KMS-11 (cell line): Measurements from ENCODE around the gene SPEF2.

Experiments
- H2AFZ ChIP-seq: fragments of 200-600 bp; sonication (generic); 2 replicates; pipeline ENCODE4 v1.6.1; 2016; ENCODE audit warnings: antibody characterized with exemption, mixed run types, low read depth
- H3K27ac ChIP-seq: fragments of 200-600 bp; sonication (generic); 2 replicates; pipeline ENCODE4 v1.6.1; 2016; ENCODE audit warnings: mild to moderate bottlenecking, mixed run types
- H3K27me3 ChIP-seq: fragments of 200-600 bp; sonication (generic); 2 replicates; pipeline ENCODE4 v1.6.1; 2017; ENCODE audit warnings: mild to moderate bottlenecking, low read depth, mixed run types, moderate library complexity; ENCODE audit not compliant: insufficient read depth
- H3K36me3 ChIP-seq: fragments of 200-600 bp; sonication (generic); 2 replicates; pipeline ENCODE4 v1.6.1; 2017; ENCODE audit warnings: mild to moderate bottlenecking, mixed run types; ENCODE audit not compliant: insufficient read depth
- H3K4me1 ChIP-seq: fragments of 200-600 bp; sonication (generic); 2 replicates; pipeline ENCODE4 v1.6.1; 2016; ENCODE audit warnings: mild to moderate bottlenecking, low read depth, mixed run types; ENCODE audit not compliant: poor library complexity, severe bottlenecking
- H3K4me2 ChIP-seq: fragments of 200-600 bp; sonication (generic); 2 replicates; pipeline ENCODE4 v1.7.0; 2016; ENCODE audit warnings: mild to moderate bottlenecking, mixed run types
- H3K4me3 ChIP-seq: fragments of 200-600 bp; sonication (generic); IDR thresholded peaks from 2 replicates; pipeline ENCODE4 v1.6.1; 2017; ENCODE audit warnings: low read depth, low read length, mixed read lengths; ENCODE audit not compliant: insufficient read depth
- H3K79me2 ChIP-seq: fragments of 200-600 bp; sonication (generic); 2 replicates; pipeline ENCODE4 v1.6.1; 2016; ENCODE audit warnings: low read depth, mixed run types; ENCODE audit not compliant: insufficient read depth
- H3K9ac ChIP-seq: fragments of 200-600 bp; sonication (generic); 2 replicates; pipeline ENCODE4 v1.6.1; 2016; ENCODE audit warnings: mild to moderate bottlenecking, mixed run types
- H4K20me1 ChIP-seq: fragments of 200-600 bp; sonication (generic); 2 replicates; pipeline ENCODE4 v1.6.1; 2016; ENCODE audit warnings: mild to moderate bottlenecking, mixed run types; ENCODE audit not compliant: insufficient read depth
- TF ChIP-seq, protein P1 (sequence below): fragments of 200-600 bp; sonication (generic); conservative IDR thresholded peaks from 2 replicates; pipeline ENCODE4 v1.6.1; 2017; ENCODE audit warnings: low read depth, mild to moderate bottlenecking, antibody characterized with exemption, low read length, moderate library complexity, mixed read lengths

SPEF2 gene

GRCh38 chr5:35593338-35593737 is 24.3 kb upstream of the SPEF2 start:
- no peaks in the 10 kb centered on the region for H4K20me1 ChIP-seq
- no peaks in the 10 kb centered on the region for H3K27me3 ChIP-seq
- no peaks in the 10 kb centered on the region for H3K79me2 ChIP-seq
- H3K4me3 ChIP-seq = no peak overlapping the region
- H3K27ac ChIP-seq = no peak overlapping the region
- TF ChIP-seq, protein P1, sequence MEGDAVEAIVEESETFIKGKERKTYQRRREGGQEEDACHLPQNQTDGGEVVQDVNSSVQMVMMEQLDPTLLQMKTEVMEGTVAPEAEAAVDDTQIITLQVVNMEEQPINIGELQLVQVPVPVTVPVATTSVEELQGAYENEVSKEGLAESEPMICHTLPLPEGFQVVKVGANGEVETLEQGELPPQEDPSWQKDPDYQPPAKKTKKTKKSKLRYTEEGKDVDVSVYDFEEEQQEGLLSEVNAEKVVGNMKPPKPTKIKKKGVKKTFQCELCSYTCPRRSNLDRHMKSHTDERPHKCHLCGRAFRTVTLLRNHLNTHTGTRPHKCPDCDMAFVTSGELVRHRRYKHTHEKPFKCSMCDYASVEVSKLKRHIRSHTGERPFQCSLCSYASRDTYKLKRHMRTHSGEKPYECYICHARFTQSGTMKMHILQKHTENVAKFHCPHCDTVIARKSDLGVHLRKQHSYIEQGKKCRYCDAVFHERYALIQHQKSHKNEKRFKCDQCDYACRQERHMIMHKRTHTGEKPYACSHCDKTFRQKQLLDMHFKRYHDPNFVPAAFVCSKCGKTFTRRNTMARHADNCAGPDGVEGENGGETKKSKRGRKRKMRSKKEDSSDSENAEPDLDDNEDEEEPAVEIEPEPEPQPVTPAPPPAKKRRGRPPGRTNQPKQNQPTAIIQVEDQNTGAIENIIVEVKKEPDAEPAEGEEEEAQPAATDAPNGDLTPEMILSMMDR = no peak
- H3K4me2 ChIP-seq = no peak overlapping the region
- H3K9ac ChIP-seq = no peak overlapping the region
- H3K36me3 ChIP-seq = no peaks in the 10 kb centered on the region
- no peak overlapping the region for H2AFZ ChIP-seq
- H3K4me1 ChIP-seq = no peaks in the 10 kb centered on the region

GRCh38 chr5:35598707-35599370 is 18.8 kb upstream of the SPEF2 start:
- Histone ChIP-seq H3K9ac (no peak overlapping the region), H3K27me3 (no peaks in the 10 kb centered on the region), H4K20me1 (no peaks in the 10 kb centered on the region), H2AFZ (no peak overlapping the region), H3K4me1 (no peaks in the 10 kb centered on the region), H3K79me2 (no peaks in the 10 kb centered on the region), H3K4me3 (no peak overlapping the region), H3K36me3 (no peaks in the 10 kb centered on the region), H3K27ac (no peak overlapping the region), H3K4me2 (no peak overlapping the region)
- TF ChIP-seq, protein P1 = no peak

DNA sequence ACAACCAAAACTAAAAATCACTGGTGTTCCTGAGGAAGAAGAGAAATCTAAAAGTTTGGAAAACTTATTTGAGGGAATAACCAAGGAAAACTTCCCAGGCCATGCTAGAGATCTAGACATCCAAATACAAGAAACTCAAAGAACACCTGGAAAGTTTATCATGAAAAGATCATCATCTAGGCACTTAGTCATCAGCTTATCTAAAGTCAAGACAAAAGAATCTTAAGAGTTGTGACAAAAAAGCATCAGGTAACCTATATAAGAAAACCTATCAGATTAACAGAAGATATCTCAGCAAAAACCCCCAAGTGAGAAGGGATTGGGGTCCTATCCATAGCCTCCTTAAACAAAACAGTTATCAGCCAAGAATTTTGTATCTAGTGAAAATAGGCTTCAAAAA is 17.1 kb upstream of the SPEF2 start:
- Histone ChIP-seq H4K20me1 (no peaks in the 10 kb centered on the region), H3K27ac (no peak overlapping the region), H3K4me2 (no peak overlapping the region), H3K36me3 (no peaks in the 10 kb centered on the region), H3K4me1 (no peaks in the 10 kb centered on the region), H3K79me2 (no peaks in the 10 kb centered on the region), H3K9ac (no peak overlapping the region), H3K4me3 (no peak overlapping the region), H3K27me3 (no peaks in the 10 kb centered on the region), H2AFZ (no peak overlapping the region)
- TF ChIP-seq, protein P1 = no peak

GRCh38 chr5:35608881-35609779 is 8.5 kb upstream of the SPEF2 start:
- Histone ChIP-seq H2AFZ (no peak overlapping the region), H3K27me3 (no peaks in the 10 kb centered on the region), H3K79me2 (no peaks in the 10 kb centered on the region), H3K36me3 (no peaks in the 10 kb centered on the region), H3K27ac (no peak overlapping the region), H4K20me1 (no peaks in the 10 kb centered on the region), H3K9ac (no peak overlapping the region), H3K4me3 (no peak overlapping the region), H3K4me1 (no peaks in the 10 kb centered on the region), H3K4me2 (no peak overlapping the region)
- TF ChIP-seq, protein P1 = no peak
